Measurements from ENCODE around the gene VPS39.

The VPS39 gene

GRCh38 chr15:42191610-42192346 lies 16.3 kb downstream of the VPS39 start:
- no peak overlapping the region for H3K4me3 ChIP-seq (ENCODE audit: low read length, poor library complexity, severe bottlenecking)
- no peaks in the 10 kb centered on the region for H3F3A ChIP-seq (ENCODE audit: low read depth)
- TF ChIP-seq EZH2phosphoT487 (IDR thresholded peaks at IDR 0.05; ENCODE audit: borderline replicate concordance), result no peak

DNA sequence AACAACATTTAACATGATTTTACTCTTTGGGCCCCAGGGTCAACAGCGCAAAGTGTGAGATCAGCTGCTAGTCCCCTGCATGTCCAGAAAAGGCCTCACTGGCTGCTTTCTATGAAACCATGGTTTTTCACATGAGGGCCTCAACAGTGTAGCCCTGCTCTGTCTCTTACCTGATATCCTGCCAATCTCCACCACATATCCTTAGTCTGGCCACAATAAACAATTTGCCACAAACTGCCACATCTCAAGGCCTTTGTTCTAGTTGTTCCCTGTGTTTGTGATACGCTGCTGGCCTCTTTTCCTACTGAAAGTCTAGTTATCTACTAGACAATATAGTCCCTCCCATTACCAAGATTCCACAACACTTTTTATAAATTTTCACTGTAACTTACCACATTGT lies 17.7 kb downstream of the VPS39 start:
- Histone ChIP-seq H3K79me2 (ENCODE audit: insufficient read depth, low read length) (no peaks in the 10 kb centered on the region), H3K9ac (ENCODE audit: low read depth, low read length, poor library complexity, severe bottlenecking) (no peak overlapping the region), H3K27me3 (ENCODE audit: insufficient read depth, low read length, poor library complexity, severe bottlenecking) (no peaks in the 10 kb centered on the region), H3K9me3 (ENCODE audit: insufficient read depth, low read depth, low read length) (no peaks in the 10 kb centered on the region), H3K4me2 (ENCODE audit: low read depth, low read length, poor library complexity, severe bottlenecking) (peak overlapping the region; percentile 6), H2AFZ (ENCODE audit: low read length) (no peak overlapping the region), H3K4me3 (ENCODE audit: low read length, poor library complexity, severe bottlenecking) (no peak overlapping the region), H4K20me1 (ENCODE audit: insufficient read depth, low read length, poor library complexity, severe bottlenecking) (no peaks in the 10 kb centered on the region), H3K36me3 (ENCODE audit: insufficient read depth, low read length) (peaks cover 50% of the 10 kb centered on the region; the same call in 1 of the 2 replicates), H3F3A (ENCODE audit: low read depth) (no peaks in the 10 kb centered on the region), H3K9me2 (replicated peaks; ENCODE audit: low read depth, low read length) (no peaks in the 10 kb centered on the region), H3K4me1 (ENCODE audit: insufficient read depth, low read length, poor library complexity, severe bottlenecking) (peaks cover 22% of the 10 kb centered on the region)
- TF ChIP-seq EZH2phosphoT487 (IDR thresholded peaks at IDR 0.05; ENCODE audit: borderline replicate concordance), result no peak
- TF ChIP-seq CTCF (conservative IDR thresholded peaks at IDR 0.05; ENCODE audit: low read length), result no peak

More at GRCh38 chr15:42191610-42192346, 16.3 kb downstream of the VPS39 start:
- no peaks in the 10 kb centered on the region for H3K79me2 ChIP-seq (ENCODE audit: insufficient read depth, low read length)
- H3K9me3 ChIP-seq (ENCODE audit: insufficient read depth, low read depth, low read length), result no peaks in the 10 kb centered on the region
- no peak overlapping the region for H3K4me2 ChIP-seq (ENCODE audit: low read depth, low read length, poor library complexity, severe bottlenecking)
- no peaks in the 10 kb centered on the region for H3K27me3 ChIP-seq (ENCODE audit: insufficient read depth, low read length, poor library complexity, severe bottlenecking)
- H3K9ac ChIP-seq (ENCODE audit: low read depth, low read length, poor library complexity, severe bottlenecking), result no peak overlapping the region
- H3K4me1 ChIP-seq (ENCODE audit: insufficient read depth, low read length, poor library complexity, severe bottlenecking), result peaks cover 22% of the 10 kb centered on the region
- H4K20me1 ChIP-seq (ENCODE audit: insufficient read depth, low read length, poor library complexity, severe bottlenecking), result no peaks in the 10 kb centered on the region
- H2AFZ ChIP-seq (ENCODE audit: low read length), result no peak overlapping the region
- H3K36me3 ChIP-seq (ENCODE audit: insufficient read depth, low read length), result peaks cover 36% of the 10 kb centered on the region; the same call in 1 of the 2 replicates
- no peaks in the 10 kb centered on the region for H3K9me2 ChIP-seq (replicated peaks; ENCODE audit: low read depth, low read length)

GRCh38 chr15:42185801-42186200 lies 22.3 kb downstream of the VPS39 start:
- TF ChIP-seq EZH2phosphoT487 (IDR thresholded peaks at IDR 0.05; ENCODE audit: borderline replicate concordance) (no peak), CTCF (conservative IDR thresholded peaks at IDR 0.05; ENCODE audit: low read length) (no peak)
- H3K9ac ChIP-seq (ENCODE audit: low read depth, low read length, poor library complexity, severe bottlenecking), result no peak overlapping the region
- H3K9me2 ChIP-seq (replicated peaks; ENCODE audit: low read depth, low read length), result no peaks in the 10 kb centered on the region
- no peak overlapping the region for H3K4me2 ChIP-seq (ENCODE audit: low read depth, low read length, poor library complexity, severe bottlenecking)
- peaks cover 70% of the 10 kb centered on the region; the same call in 1 of the 2 replicates for H3K36me3 ChIP-seq (ENCODE audit: insufficient read depth, low read length)
- H3K27me3 ChIP-seq (ENCODE audit: insufficient read depth, low read length, poor library complexity, severe bottlenecking), result no peaks in the 10 kb centered on the region
- H2AFZ ChIP-seq (ENCODE audit: low read length), result no peak overlapping the region
- H3F3A ChIP-seq (ENCODE audit: low read depth), result no peaks in the 10 kb centered on the region
- peaks cover 11% of the 10 kb centered on the region for H3K4me1 ChIP-seq (ENCODE audit: insufficient read depth, low read length, poor library complexity, severe bottlenecking)
- H3K9me3 ChIP-seq (ENCODE audit: insufficient read depth, low read depth, low read length), result no peaks in the 10 kb centered on the region
- no peak overlapping the region for H3K4me3 ChIP-seq (ENCODE audit: low read length, poor library complexity, severe bottlenecking)
- no peaks in the 10 kb centered on the region for H4K20me1 ChIP-seq (ENCODE audit: insufficient read depth, low read length, poor library complexity, severe bottlenecking)
- no peaks in the 10 kb centered on the region for H3K79me2 ChIP-seq (ENCODE audit: insufficient read depth, low read length)

Measured in Loucy (cell line).